ENCODE measurements around the gene SLC1A4. TPM values are rescaled to one million over a fixed set of nuclear protein-coding genes. Genes with fewer than 3 reads are reported as not detected.
"Not testable (repeated sequence)": the region's sequence is repeated elsewhere in the genome, so short reads cannot be mapped to it uniquely, and the experiment has no call there.

SLC1A4 gene
- total RNA-seq, 2 experiments from 2014 or later: 24.9 to 25.8 TPM

DNA sequence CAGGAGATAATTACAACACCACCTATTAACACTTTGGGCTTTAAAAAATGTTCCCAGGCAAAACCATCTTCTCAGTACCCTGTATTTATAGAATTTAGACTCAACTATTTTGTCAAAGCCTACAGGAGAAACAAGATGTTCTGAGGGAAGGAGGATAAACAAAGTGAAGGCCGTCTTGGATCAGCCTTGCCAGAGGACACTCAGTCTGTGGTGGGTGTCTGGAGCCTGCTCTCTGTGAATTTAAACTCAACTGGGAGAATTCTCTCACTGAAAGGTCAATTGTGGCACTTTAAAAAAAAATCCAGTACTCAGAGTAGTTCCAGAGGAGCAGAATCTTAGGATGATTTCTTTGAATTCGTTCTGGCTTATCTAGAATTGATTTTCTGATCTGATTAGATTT is 28.4 kb upstream of the SLC1A4 start:
- CTCF ChIA-PET: no interaction called here
- POLR2A ChIA-PET: no interaction called here

DNA sequence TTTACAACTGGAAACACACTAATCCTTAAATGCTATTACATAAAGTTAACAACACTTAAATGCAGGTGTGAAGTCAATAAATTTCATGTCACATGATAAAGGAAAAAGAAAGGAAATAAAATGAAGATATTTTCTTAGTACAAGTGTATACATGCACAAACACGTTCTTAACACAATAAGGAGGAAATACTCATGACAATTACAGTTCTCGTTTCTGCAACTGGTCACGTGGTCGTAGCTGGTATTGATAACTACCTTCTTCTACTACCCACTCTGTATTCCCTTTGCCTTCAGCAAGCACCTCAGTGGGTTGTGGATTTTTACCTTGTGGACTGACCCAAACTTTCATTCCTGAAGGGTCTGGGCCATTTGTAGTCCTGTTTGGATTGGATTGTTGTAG is 26.1 kb upstream of the SLC1A4 start:
- CTCF ChIA-PET, POLR2A ChIA-PET: not testable (repeated sequence)

DNA sequence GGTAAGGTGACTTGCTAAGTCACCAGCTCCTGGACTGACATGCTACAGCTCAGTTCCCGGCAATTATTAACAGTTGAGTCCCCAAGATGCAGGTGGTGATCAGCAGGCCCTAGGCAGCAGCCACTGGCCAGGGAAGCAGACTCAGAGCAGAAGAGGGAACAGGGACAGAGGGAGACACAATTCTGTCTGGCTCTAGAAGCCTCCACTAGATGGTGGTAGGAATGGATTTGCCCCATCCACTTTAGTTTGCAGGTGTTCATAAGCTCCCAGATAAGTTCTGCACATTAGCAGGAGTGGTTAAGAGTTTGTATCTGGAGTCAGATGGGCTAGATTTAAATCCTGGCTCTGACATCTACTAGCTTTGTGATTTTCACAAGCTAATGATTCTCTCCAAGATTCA is 25.5 kb upstream of the SLC1A4 start:
- POLR2A ChIA-PET: no interaction called here

DNA sequence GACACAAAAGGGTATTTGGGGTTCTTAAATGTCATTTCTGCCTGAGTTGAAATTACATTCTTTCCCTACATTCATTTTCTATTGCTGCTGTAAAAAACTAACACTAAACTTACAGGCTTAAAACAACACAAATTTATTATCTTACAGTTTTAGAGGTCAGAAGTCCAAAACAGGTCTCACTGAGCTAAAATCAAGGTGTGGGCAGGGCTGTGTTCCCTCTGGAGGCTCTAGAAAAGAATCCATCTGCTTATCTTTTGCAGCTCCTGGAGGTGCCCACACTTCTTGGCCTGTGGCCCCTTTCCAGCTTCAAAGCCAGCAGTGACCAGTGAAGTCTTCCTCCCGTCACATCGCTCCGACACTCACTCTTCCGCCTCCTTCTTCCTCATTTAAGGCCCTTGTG is 23.2 kb upstream of the SLC1A4 start:
- CTCF ChIA-PET: interaction anchor here (0.7 kb wide), 1 partner anchor 12 kb away, joined by 3 read pairs; no protein-coding TSS in a partner anchor
- POLR2A ChIA-PET: no interaction called here

More for the DNA sequence above, 25.5 kb upstream of the SLC1A4 start:
- CTCF ChIA-PET: no interaction called here

- ChIA-PET CTCF (no interaction called here), POLR2A (no interaction called here)
Measured at GRCh38 chr2:64966839-64967238, 22.4 kb upstream of the SLC1A4 start.

DNA sequence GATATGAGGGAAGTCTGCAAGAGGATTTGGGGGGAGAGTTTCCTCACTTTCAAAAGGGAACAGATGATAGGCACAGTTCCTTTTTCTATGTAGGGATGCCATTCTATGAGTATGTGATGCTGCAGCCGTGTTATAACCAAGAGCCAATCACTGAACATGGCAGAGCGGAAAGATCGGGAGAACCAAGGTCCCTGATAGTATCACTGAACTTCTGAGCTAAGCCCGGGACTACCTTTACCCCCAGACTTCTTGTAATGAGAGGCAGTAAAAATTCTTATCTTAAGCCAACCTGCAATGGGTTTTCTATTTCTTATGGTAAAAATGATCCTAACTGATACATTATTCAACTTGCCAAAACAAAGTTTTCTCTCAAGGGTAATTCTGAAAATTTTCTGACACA is 21.6 kb upstream of the SLC1A4 start:
- CTCF ChIA-PET: interaction anchor here (0.5 kb wide), 1 partner anchor 66 kb away, joined by 4 read pairs; no protein-coding TSS in a partner anchor

DNA sequence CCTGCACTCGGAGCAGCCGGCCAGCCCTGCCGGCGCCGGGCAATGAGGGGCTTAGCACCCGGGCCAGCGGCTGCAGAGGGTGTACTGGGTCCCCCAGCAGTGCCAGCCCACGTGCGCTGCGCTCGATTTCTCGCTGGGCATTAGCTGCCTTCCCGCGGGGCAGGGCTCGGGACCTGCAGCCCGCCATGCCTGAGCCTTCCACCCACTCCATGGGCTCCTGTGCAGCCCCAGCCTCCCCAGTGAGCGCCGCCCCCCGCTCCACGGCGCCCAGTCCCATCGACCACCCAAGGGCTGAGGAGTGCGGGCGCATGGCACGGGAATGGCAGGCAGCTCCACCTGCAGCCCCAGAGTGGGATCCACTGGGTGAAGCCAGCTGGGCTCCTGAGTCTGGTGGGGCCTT is 20.1 kb upstream of the SLC1A4 start:
- POLR2A ChIA-PET: not testable (repeated sequence)

More for the DNA sequence above, 21.6 kb upstream of the SLC1A4 start:
- POLR2A ChIA-PET: no interaction called here

GRCh38 chr2:64970495-64970894 is 18.7 kb upstream of the SLC1A4 start:
- CTCF ChIA-PET: interaction anchor here (0.6 kb wide), 1 partner anchor 94 kb away, joined by 4 read pairs; no protein-coding TSS in a partner anchor

More for the DNA sequence above, 20.1 kb upstream of the SLC1A4 start:
- CTCF ChIA-PET: not testable (repeated sequence)

DNA sequence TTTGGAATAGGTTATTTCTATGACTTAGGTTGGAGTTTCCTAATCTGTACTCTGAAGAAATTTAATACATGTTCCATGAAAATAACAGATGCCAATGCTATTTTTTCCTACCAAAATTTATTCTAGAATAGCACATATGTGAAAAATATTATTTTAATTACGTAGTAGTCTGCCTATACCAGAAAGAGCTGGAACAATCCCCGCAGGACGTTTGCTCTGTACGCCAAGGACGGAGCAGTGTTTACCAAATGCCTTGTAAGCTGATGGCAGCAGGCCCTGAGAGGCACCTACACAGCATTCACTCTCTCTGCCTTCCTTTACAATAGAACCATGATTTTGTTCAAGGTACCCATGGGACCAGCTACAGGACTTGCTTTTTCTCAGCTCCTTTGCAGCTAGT is 16.8 kb upstream of the SLC1A4 start:
- POLR2A ChIA-PET: no interaction called here
- CTCF ChIA-PET: interaction anchor here (0.6 kb wide), 1 partner anchor 73 kb away, joined by 4 read pairs; no protein-coding TSS in a partner anchor

More at GRCh38 chr2:64970495-64970894, 18.7 kb upstream of the SLC1A4 start:
- POLR2A ChIA-PET: no interaction called here

DNA sequence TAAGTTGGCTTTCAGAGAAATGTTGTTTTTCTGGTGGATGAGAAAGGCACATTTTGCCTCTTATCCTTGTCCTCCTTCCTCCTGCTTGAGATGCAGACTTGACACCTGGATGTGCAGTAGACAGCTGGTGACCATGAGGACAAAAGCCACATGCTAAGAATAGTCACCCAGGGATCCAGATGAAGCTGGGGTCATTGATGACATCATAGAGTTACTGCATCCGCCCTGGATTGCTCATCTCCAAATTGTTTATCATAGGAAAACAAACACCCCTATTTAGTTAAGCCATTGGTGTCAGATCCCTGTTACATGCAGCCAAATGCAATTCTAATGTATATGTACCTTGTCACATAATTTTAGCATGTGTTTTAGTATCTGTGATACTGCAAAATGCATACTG is 16.3 kb upstream of the SLC1A4 start:
- CTCF ChIA-PET: interaction anchor here (0.6 kb wide), 1 partner anchor 72 kb away, joined by 4 read pairs; no protein-coding TSS in a partner anchor
- POLR2A ChIA-PET: interaction anchor here (0.6 kb wide), 1 partner anchor 341 kb away, joined by 3 read pairs; no protein-coding TSS in a partner anchor

- ChIA-PET CTCF (no interaction called here), POLR2A (no interaction called here)
Measured at GRCh38 chr2:64975232-64975821, 13.9 kb upstream of the SLC1A4 start.

DNA sequence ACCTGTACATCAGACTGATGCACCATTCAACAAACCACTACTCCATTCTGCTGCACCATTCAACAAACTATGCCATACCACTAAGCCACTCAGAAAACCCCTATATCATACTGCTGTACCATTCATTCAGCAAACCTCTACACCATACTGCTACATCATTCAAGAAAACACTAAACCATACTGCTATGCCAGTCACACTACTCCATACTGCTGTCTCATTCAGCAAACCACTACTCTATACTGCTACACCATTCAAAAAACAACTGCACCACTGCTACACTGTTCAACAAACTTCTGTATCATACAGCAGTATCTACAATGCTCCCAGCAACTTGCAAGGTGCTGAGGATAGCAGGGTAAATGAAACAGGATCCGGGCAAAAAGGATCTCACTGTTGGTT is 12.9 kb upstream of the SLC1A4 start:
- CTCF ChIA-PET: no interaction called here
- POLR2A ChIA-PET: no interaction called here

DNA sequence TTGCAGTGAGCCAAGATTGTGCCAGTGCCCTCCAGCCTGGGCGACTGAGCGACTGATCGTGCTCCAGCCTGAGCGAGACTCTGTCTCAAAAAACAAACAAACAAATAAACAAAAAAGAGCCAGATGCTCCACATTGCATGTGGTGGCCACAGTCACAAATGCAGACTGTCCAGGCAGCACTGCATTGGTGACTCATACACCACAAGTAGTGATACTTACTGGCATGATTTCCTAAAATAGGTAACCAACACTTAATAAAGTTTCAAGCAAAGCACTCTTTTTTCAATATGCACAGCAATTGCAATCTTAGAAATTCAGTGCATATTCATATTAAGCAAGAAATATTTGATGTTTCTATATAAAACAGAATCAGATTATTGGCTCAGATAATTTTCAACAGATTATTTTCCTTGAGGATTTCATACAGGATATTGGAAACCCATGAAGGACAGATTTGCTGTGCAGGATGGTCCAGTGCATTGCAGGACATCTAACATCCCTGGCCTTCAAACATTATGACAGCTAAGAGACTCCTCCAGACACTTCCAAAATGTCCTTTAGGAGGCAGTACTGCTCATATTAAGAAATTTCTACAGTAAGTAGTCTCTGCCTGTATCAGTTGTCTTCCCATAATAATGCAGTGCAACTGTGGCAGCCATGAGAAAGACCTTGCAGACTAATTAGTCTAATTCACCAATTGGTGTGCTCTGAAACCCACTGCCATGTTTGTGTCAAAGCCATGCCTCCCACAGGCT is 10.5 kb upstream of the SLC1A4 start:
- POLR2A ChIA-PET: no interaction called here
- CTCF ChIA-PET: interaction anchor here (0.8 to 1.4 kb wide), 3 partner anchors 9 to 61 kb away, joined by 3 to 5 read pairs (median 3); partner anchors contain the start of gene SLC1A4

GRCh38 chr2:64979744-64980143 is 9.5 kb upstream of the SLC1A4 start:
- CTCF ChIA-PET: interaction anchor here (0.6 to 1.4 kb wide), 3 partner anchors 8 to 65 kb away, joined by 3 to 5 read pairs (median 3); partner anchors contain the start of gene SLC1A4
- POLR2A ChIA-PET: no interaction called here

- CTCF ChIA-PET: interaction anchor here (1.4 kb wide), 1 partner anchor 8 kb away, joined by 5 read pairs; no protein-coding TSS in a partner anchor
- POLR2A ChIA-PET: no interaction called here
Measured at GRCh38 chr2:64980183-64980582, 9.0 kb upstream of the SLC1A4 start.

- CTCF ChIA-PET: no interaction called here
- POLR2A ChIA-PET: no interaction called here
Measured at GRCh38 chr2:64982311-64982857, 6.8 kb upstream of the SLC1A4 start.

GRCh38 chr2:64982932-64983331 is 6.3 kb upstream of the SLC1A4 start:
- POLR2A ChIA-PET: no interaction called here
- CTCF ChIA-PET: no interaction called here

DNA sequence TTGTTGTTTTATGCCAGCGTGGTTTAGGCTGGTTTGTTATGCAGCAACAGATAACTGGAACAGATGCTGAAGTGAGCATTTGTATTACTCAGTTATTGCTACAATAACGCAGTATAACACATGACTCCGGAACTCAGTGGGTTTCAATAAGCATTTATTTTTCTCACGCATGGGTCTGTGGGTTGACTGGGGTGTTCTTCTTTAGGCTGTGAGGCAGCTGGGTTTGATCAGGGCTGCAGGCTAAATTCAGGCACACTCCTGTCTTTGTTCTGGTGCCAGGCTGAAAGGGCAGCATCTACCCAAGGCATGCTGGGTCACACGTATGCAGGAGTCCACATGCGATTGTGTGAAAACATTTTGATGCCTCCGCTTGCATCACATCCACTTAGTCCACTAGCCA is 3.8 kb upstream of the SLC1A4 start:
- ChIA-PET CTCF (interaction anchor here (1.1 kb wide), 1 partner anchor 146 kb away, joined by 3 read pairs; no protein-coding TSS in a partner anchor), POLR2A (no interaction called here)

DNA sequence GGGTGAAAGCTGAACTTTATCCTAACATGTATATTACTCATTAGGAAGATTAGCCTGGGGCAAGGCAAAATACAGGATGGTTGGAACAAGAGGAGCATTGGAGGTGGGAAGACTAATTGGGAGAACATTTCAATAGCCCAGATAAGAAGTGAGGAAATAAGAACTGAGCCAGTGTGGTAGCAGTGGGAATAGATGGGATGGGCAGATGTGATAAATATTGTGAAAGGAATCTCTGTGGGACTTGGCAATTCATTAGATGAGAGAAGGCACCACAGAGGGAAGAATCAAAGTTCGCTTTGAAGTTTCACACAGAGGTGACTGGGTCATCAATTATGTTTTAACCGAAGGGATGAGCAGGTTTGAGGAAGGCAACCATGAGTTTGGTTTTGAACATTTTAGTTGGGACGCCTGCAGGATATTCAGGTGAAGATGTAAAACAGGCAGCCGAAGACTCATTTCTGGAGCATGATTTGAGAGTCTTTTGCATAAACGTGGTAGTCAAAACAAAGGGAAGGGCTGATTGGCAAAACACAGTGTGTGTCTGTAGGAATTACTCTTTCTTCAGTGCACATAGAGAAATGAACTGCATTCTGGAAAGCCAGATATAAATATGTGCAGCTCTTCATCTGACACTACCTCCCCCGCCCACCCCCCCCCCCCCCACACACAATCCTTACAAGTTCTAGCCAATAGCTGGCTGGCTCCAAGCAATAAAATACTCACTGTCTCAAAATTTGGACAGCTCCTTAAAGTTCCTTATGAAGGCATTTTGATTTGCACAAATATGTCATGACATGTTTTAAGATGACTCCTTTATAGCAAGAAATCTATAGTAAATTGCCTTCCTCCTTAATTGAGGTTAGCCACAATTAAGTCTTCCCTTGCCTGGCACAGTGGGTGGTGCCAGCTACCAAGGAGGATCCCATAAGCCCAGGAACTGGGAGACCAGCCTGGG is 1.9 kb upstream of the SLC1A4 start:
- CTCF ChIA-PET: interaction anchor here (1.6 kb wide), 1 partner anchor 8 kb away, joined by 5 read pairs; no protein-coding TSS in a partner anchor
- POLR2A ChIA-PET: no interaction called here

Measured in activated CD8-positive, alpha-beta memory T cell treated with anti-CD3 and anti-CD28 coated beads for 36 hours (primary cell).